IMR-90 (cell line): Measurements from ENCODE around the gene NFKBIZ. TPM values are rescaled to one million over a fixed set of nuclear protein-coding genes. Genes with fewer than 3 reads are reported as not detected.

Experiments
- ATAC-seq: fragments of 200-7000 bp; cut with Tn5 transposase; 2 replicates; pipeline ENCODE4 v1.9.1; 2020; ENCODE audit warnings: low read depth, mild to moderate bottlenecking, moderate library complexity
- BruUV-seq: library from RNA; stranded (reverse); fragments of 400-500 nt; replicated peaks from 2 replicates; lab custom pipeline; 2021; lab: Mats Ljungman, UMichigan
- CTCF ChIA-PET: fragments of 300-600 bp; formaldehyde crosslinking; extraction: SDS; loops from one replicate; lab custom pipeline; 2021; ENCODE audit warnings: antibody characterized with exemption; lab: Yijun Ruan, JAX
- POLR2A ChIA-PET: fragments of 300-600 bp; sonication (Branson Sonifier 250); formaldehyde crosslinking; loops from one replicate; lab custom pipeline; 2022; ENCODE audit warnings: antibody characterized with exemption; ENCODE audit not compliant: unreplicated experiment; lab: Charles Lee
- DNase-seq: peaks from one replicate; pipeline ENCODE4 v3.0.0; 2013
- H2AFZ ChIP-seq: replicated peaks from 2 replicates; pipeline ENCODE3; 2013; ENCODE audit warnings: low read length, mild to moderate bottlenecking; ENCODE audit not compliant: poor library complexity
- H2AK5ac ChIP-seq: 2 replicates; pipeline ENCODE4 v1.6.1; 2013; ENCODE audit warnings: low read depth, low read length, inconsistent platforms
- H2AK9ac ChIP-seq: replicated peaks from 2 replicates; pipeline ENCODE3; 2013; ENCODE audit warnings: mild to moderate bottlenecking, low read depth, low read length, moderate library complexity; ENCODE audit not compliant: poor library complexity
- H2BK120ac ChIP-seq: 2 replicates; pipeline ENCODE4 v1.6.1; 2013; ENCODE audit warnings: low read depth, low read length, inconsistent platforms
- H2BK15ac ChIP-seq: 3 replicates; pipeline ENCODE4 v1.6.1; 2013; ENCODE audit warnings: low read depth, low read length, inconsistent platforms
- H2BK20ac ChIP-seq: 2 replicates; pipeline ENCODE4 v1.6.1; 2013; ENCODE audit warnings: low read depth, mild to moderate bottlenecking, inconsistent platforms, low read length, moderate library complexity
- H2BK5ac ChIP-seq: 2 replicates; pipeline ENCODE4 v1.6.1; 2013; ENCODE audit warnings: mild to moderate bottlenecking, low read depth, low read length, inconsistent platforms; ENCODE audit not compliant: poor library complexity, severe bottlenecking
- H3K14ac ChIP-seq: replicated peaks from 2 replicates; pipeline ENCODE4 v1.6.1; 2013; ENCODE audit warnings: low read depth, low read length, inconsistent platforms
- H3K18ac ChIP-seq: 2 replicates; pipeline ENCODE4 v1.6.1; 2013; ENCODE audit warnings: low read depth, low read length, control low read depth
- H3K23ac ChIP-seq: 2 replicates; pipeline ENCODE4 v1.6.1; 2013; ENCODE audit warnings: low read depth, low read length, inconsistent platforms
- H3K27ac ChIP-seq: 2 replicates; pipeline ENCODE4 v1.5.1; 2013; ENCODE audit warnings: mild to moderate bottlenecking, control low read depth, low read length; ENCODE audit not compliant: insufficient read depth
- H3K27me3 ChIP-seq: 2 replicates; pipeline ENCODE4 v1.6.1; 2013; ENCODE audit warnings: low read length; ENCODE audit not compliant: control insufficient read depth, insufficient read depth
- H3K36me3 ChIP-seq: 2 replicates; pipeline ENCODE4 v1.6.1; 2013; ENCODE audit warnings: low read length, mixed read lengths; ENCODE audit not compliant: control insufficient read depth, insufficient read depth
- H3K4ac ChIP-seq: 2 replicates; pipeline ENCODE4 v1.6.1; 2013; ENCODE audit warnings: low read depth, low read length, inconsistent platforms
- H3K4me1 ChIP-seq: 2 replicates; pipeline ENCODE4 v1.6.1; 2013; ENCODE audit warnings: low read length, mixed read lengths; ENCODE audit not compliant: control insufficient read depth, insufficient read depth
- H3K4me2 ChIP-seq: 2 replicates; pipeline ENCODE4 v1.6.1; 2013; ENCODE audit warnings: low read depth, mild to moderate bottlenecking, control low read depth, low read length, moderate library complexity
- H3K4me3 ChIP-seq: 2 replicates; pipeline ENCODE4 v1.5.1; 2013; ENCODE audit warnings: low read depth, mild to moderate bottlenecking, control low read depth, low read length, moderate library complexity; ENCODE audit not compliant: insufficient read depth
- H3K56ac ChIP-seq: 2 replicates; pipeline ENCODE4 v1.6.1; 2013; ENCODE audit warnings: low read length, inconsistent platforms; ENCODE audit not compliant: insufficient read depth; ENCODE audit errors: extremely low read depth
- H3K79me1 ChIP-seq, 2 experiments: 2 replicates each; pipeline ENCODE4 v1.6.1; 2013; ENCODE audit warnings: low read length in 2 of 2, inconsistent platforms in 1 of 2, low read depth in 1 of 2
- H3K9ac ChIP-seq: 2 replicates; pipeline ENCODE4 v1.6.1; 2013; ENCODE audit warnings: low read depth, low read length, control low read depth
- H3K9me1 ChIP-seq: 2 replicates; pipeline ENCODE4 v1.6.1; 2013; ENCODE audit warnings: low read length, inconsistent platforms; ENCODE audit not compliant: insufficient read depth
- H3K9me3 ChIP-seq: 2 replicates; pipeline ENCODE4 v1.6.1; 2013; ENCODE audit warnings: low read length; ENCODE audit not compliant: control insufficient read depth, insufficient read depth
- H4K20me1 ChIP-seq: 2 replicates; pipeline ENCODE4 v1.6.1; 2013; ENCODE audit warnings: low read length, inconsistent platforms; ENCODE audit not compliant: insufficient read depth
- H4K5ac ChIP-seq: 2 replicates; pipeline ENCODE4 v1.6.1; 2013; ENCODE audit warnings: mild to moderate bottlenecking, low read depth, low read length, control low read depth
- H4K8ac ChIP-seq, 2 experiments: 2 replicates each; pipeline ENCODE4 v1.6.1; 2013; ENCODE audit warnings: low read depth in 2 of 2, low read length in 2 of 2, control low read depth in 1 of 2, inconsistent platforms in 1 of 2
- H4K91ac ChIP-seq: 2 replicates; pipeline ENCODE4 v1.6.1; 2013; ENCODE audit warnings: low read depth, low read length, inconsistent platforms; ENCODE audit not compliant: insufficient read depth
- CTCF ChIP-seq: conservative IDR thresholded peaks from 2 replicates; pipeline ENCODE4 v1.5.1; 2012; ENCODE audit warnings: mild to moderate bottlenecking, low read depth, low read length, improper control_type of control experiment
- NFE2L2 ChIP-seq: fragments of 150-350 bp; IDR thresholded peaks from 2 replicates; pipeline ENCODE4 v1.6.1; 2016; ENCODE audit warnings: low read depth, mild to moderate bottlenecking, low read length
- RAD21 ChIP-seq: IDR thresholded peaks from 2 replicates; pipeline ENCODE4 v1.6.1; 2012; ENCODE audit warnings: low read length, improper control_type of control experiment
- SMC3 ChIP-seq: fragments of 150-350 bp; IDR thresholded peaks from 2 replicates; pipeline ENCODE4 v1.6.1; 2016; ENCODE audit warnings: low read depth, mild to moderate bottlenecking, antibody characterized with exemption, low read length, moderate library complexity
- WGBS, 2 experiments: methylation state at CpG; one replicate each; pipeline versions ENCODE4 v1.1.5 to v1.1.7; 2013; ENCODE audit warnings: missing lambda C conversion rate in 2 of 2; ENCODE audit not compliant: insufficient read length in 1 of 2; ENCODE audit errors: extremely low coverage in 2 of 2; 5-methylcytosine and 5-hydroxymethylcytosine counted together
- dilution Hi-C: fragments of 300-500 bp; cut with HindIII; formaldehyde crosslinking; loops from one replicate; pipeline ENCODE4 v1.14.3; 2018; ENCODE audit warnings: low sequenced_read_pairs; ENCODE audit not compliant: unreplicated experiment
- in situ Hi-C: fragments of 300-500 bp; cut with MboI; formaldehyde crosslinking; loops from 3 replicates; pipeline ENCODE4 v1.14.3; 2019; ENCODE audit warnings: low sequenced_read_pairs, inconsistent platforms, mixed read lengths
- intact Hi-C: fragments of 100-400 bp; cut with micrococcal nuclease; formaldehyde crosslinking; loops from 2 replicates; pipeline ENCODE4 v1.10.0; 2022
- polyA plus RNA-seq, 3 experiments: library from polyadenylated mRNA; depleted of rRNA; stranded (reverse); fragments of >200 nt; gene quantifications; 2 replicates each; pipeline ENCODE4 v1.2.3, GENCODE V29; 2012; ENCODE audit warnings: low replicate concordance in 1 of 3
- total RNA-seq: library from RNA; depleted of rRNA; stranded (reverse); fragments of >200 nt; gene quantifications from 2 replicates; pipeline ENCODE4 v1.2.3, GENCODE V29; 2012

NFKBIZ gene
- total and polyA plus RNA-seq, 2 of the 4 experiments (the other 2 are of a cell fraction): 35.0 to 40.9 TPM

DNA sequence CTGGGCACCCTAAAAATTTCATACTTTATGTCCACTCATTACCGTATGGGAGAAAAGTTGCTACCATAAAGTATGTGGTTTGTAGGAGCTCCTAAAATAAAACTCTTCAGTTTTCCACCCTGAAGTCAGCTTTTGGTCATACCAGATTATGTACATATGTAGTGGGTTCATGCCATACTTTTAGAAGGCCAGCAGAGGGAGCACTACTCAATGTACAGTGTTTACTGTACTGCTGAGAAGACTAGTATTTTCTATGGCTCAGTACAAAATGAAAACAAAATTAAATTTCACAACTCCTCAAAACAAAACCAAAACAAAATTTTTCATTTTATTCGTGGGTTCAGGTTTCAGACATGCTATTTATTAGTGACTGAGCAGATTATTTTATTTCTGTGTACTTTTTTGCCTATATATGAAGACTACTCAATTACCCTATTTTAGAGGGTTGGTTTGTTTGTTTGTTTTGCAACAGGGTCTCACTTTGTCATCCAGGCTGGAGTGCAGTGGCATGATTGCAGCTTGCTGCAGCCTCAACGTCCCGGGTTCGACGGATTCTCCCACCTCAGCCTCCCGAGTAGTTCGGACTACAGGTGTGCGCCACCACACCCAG, 46.0 kb upstream of the NFKBIZ start:
- BruUV-seq: no TSS peak
- in situ Hi-C loops (loop anchor here (10.0 kb wide), 1 partner anchor 732 kb away; no protein-coding TSS in a partner anchor), dilution Hi-C loops (loop anchor here (10.0 kb wide), 1 partner anchor 732 kb away; no protein-coding TSS in a partner anchor), intact Hi-C loops (loop anchor here (2.0 kb wide), 1 partner anchor 734 kb away; no protein-coding TSS in a partner anchor)
- H3K4ac ChIP-seq: no peak overlapping the region
- TF ChIP-seq RAD21 (peak; percentile 46), NFE2L2 (no peak), CTCF (peak; percentile 78), SMC3 (peak; percentile 61)
- no peak overlapping the region for H4K91ac ChIP-seq
- DNase-seq (peak; percentile 79), ATAC-seq (peak; percentile 99)
- no peak overlapping the region for H2BK20ac ChIP-seq
- no peak overlapping the region for H3K23ac ChIP-seq
- no peaks in the 10 kb centered on the region for H3K4me1 ChIP-seq
- H2AK9ac ChIP-seq: no peak overlapping the region
- no peak overlapping the region for H4K5ac ChIP-seq
- H2AK5ac ChIP-seq: no peak overlapping the region
- H3K9ac ChIP-seq: no peak overlapping the region
- H3K79me1 ChIP-seq: peaks cover 12 to 15% of the 10 kb centered on the region in 2 experiments
- H4K20me1 ChIP-seq: 0 out of 2 replicates have a peak, but pooled peaks cover 3% of the 10 kb centered on the region
- no peak overlapping the region for H3K4me3 ChIP-seq
- POLR2A ChIA-PET: interaction anchor here (1.2 kb wide), 1 partner anchor 24 kb away, joined by 4 read pairs; the partner anchor contains the start of gene NXPE3
- no peak overlapping the region for H2BK5ac ChIP-seq
- no peak overlapping the region for H3K27ac ChIP-seq
- no CpG with 5 or more reads among the region's 9 CpGs for WGBS, 2 experiments
- H3K18ac ChIP-seq: no peak overlapping the region
- no peak overlapping the region for H2BK15ac ChIP-seq
- no peak overlapping the region for H3K14ac ChIP-seq
- H3K36me3 ChIP-seq: peaks cover 18% of the 10 kb centered on the region
- no peak overlapping the region for H2BK120ac ChIP-seq
- no peak overlapping the region for H3K56ac ChIP-seq
- no peaks in the 10 kb centered on the region for H3K27me3 ChIP-seq
- no peaks in the 10 kb centered on the region for H3K9me1 ChIP-seq
- no peaks in the 10 kb centered on the region for H3K9me3 ChIP-seq
- CTCF ChIA-PET: interaction anchor here (0.5 to 8.5 kb wide), 11 partner anchors 9 to 442 kb away, joined by 3 to 81 read pairs (median 4); no protein-coding TSS in a partner anchor
- H2AFZ ChIP-seq: no peak overlapping the region
- no peak overlapping the region for H4K8ac ChIP-seq
- H3K4me2 ChIP-seq: no peak overlapping the region
